Activated naive CD8-positive, alpha-beta T cell treated with anti-CD3 and anti-CD28 coated beads, Interleukin-2, amount 50 U/mL, for 16 hours (primary cell): ENCODE results near the gene ATL1.
"Not testable (repeated sequence)": the region's sequence is repeated elsewhere in the genome, so short reads cannot be mapped to it uniquely, and the experiment has no call there.

Experiments used
- DNase-seq: peaks from one replicate; pipeline ENCODE4 v3.0.0-alpha.2; 2020; ENCODE audit warnings: low read depth, low spot score

Gene ATL1

GRCh38 chr14:50656776-50657175 lies 96.8 kb downstream of the ATL1 start:
- no peak for DNase-seq

DNA sequence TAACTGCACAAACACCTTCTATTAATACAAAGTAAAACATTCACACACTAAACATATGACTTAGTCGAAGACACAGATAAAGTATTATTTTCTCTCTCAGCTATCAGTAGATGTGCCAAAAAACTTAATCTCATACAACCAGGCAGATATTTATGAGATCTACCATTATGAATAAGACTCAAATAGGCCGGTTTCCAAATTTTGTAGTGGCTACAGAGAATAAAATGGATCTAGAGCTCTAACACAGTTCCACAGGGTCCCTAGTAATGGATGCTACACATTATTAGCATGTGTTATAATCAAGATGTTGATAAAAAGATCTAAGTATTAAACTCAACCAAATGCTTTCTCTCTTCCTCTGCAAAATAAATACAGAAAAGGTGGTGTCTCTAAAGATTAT lies 97.8 kb downstream of the ATL1 start:
- no peak for DNase-seq

- no peak for DNase-seq
Measured at GRCh38 chr14:50658203-50658602, 98.3 kb downstream of the ATL1 start.

DNA sequence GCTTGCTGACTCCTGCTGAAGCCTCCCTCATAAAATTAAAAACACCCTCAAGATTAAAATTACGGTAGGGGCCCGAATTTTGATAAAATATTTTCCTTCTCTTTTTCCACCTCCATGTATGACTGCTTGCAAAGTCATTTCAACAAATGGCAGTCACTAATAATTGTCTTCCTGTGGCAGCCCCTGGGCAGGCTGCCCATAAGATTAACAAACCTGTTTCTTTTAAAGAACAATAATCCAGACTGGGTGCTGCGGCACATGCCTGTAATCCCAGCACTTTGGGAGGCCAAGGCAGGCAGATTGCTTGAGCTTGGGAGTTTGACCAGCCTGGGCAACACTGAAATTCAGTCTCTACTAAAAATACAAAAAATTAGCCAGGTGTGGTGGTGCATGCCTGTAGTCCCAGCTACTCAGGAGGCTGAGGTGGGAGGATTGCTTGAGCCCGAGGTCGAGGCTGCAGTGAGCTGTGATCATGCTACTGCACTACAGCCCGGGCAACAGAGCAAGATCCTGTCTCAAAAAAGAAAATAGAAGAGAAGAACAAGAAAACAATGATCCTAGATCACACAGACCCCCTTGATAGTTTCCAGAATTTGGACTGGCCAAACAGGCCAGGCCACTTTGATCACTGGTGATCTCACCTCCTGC lies 99.5 kb downstream of the ATL1 start:
- DNase-seq: no peak

- not testable (repeated sequence) for DNase-seq
Measured at GRCh38 chr14:50664579-50664978, 104.6 kb downstream of the ATL1 start.

GRCh38 chr14:50665300-50665699 lies 105.4 kb downstream of the ATL1 start:
- not testable (repeated sequence) for DNase-seq

GRCh38 chr14:50666772-50667683 lies 107.1 kb downstream of the ATL1 start:
- no peak for DNase-seq

GRCh38 chr14:50667684-50667995 lies 107.7 kb downstream of the ATL1 start:
- DNase-seq: no peak

GRCh38 chr14:50667996-50668825 lies 108.3 kb downstream of the ATL1 start, which contains the start of gene SAV1:
TSS of gene SAV1 (minus strand) at chr14:50668306. CDS start at chr14:50667967, 339 bp downstream.
- DNase-seq: peak; percentile 1

GRCh38 chr14:50668826-50669143 lies 108.8 kb downstream of the ATL1 start:
- DNase-seq: no peak

DNA sequence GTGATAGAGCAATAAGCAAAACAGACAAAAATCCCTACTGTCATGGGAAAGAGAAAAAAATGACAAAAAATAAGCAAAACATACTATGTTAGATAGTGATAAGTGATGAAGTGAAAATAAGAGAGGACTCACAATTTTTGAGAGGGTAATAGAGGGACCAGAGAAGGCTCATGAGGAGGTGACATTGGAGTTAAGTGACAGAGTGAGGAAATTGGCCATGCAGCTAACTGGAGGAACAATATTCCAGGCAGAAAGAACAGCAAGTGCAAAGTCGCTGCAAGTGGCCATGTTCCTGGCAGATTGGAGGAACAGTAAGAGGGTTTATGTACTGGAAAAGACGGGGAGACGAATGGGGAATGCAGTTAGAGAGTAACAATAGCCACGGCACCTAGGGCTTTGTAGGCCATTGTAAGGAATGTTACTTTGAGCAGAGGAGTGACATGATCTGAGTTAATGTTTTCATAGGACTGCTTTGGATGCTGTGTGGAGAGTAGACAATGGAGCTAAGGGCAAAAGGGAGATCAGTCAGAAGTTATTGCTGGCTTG lies 109.6 kb downstream of the ATL1 start:
- DNase-seq: no peak

GRCh38 chr14:50670196-50670865 lies 110.4 kb downstream of the ATL1 start:
- no peak for DNase-seq

DNA sequence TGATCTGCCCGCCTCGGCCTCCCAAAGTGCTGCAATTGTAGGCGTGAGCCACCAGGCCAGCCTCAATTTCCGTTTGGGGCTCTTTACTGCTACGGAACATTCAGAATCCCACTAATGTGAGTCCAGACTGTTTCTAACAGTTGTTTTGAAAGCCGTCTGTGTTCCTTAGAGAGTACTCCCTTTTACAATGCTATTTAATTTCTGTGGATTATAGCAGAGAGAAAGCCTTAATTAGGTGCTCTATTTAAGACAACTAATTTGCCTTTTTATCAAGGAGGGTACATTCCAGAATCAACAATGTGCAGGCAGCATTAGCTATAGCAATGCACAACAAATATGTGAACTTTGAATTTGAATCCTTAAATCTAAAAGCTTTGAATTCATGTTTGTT lies 110.9 kb downstream of the ATL1 start:
- no peak for DNase-seq

GRCh38 chr14:50675597-50675996 lies 115.7 kb downstream of the ATL1 start:
- no peak for DNase-seq

DNA sequence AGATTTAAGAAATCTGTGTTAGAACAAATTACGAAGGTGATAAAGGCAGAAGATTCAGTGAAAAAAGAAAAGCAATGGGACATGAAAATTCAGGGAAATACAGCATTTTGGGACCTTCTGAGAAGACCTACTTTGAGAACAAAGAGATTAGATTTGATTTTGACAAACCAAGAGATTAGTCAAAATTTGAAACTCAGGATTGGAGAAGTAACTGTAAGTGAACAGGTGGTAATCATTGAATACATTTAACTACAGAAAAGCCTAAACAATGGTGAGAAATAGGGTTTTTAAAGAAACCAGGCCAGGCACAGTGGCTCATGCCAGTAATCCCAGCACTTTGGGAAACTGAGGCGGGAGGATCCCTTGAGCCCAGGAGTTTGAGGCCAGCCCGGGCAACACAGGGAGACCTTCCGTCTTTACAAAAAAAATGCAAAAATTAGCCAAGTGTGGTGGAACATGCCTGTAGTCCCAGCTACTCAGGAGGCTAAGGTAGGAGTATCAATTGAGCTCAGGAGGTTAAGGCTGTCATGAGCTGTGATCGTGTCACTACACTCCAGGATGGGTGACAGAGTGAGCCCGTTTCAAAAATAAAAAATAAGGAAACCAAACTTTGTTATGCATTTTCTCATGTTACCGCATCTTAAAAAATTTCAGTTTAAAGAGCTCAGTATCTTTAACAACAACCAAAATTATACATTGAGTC lies 117.0 kb downstream of the ATL1 start:
- no peak for DNase-seq

- no peak for DNase-seq
Measured at GRCh38 chr14:50677527-50678063, 117.7 kb downstream of the ATL1 start.

GRCh38 chr14:50678163-50678562 lies 118.2 kb downstream of the ATL1 start:
- no peak for DNase-seq

- no peak for DNase-seq
Measured at GRCh38 chr14:50679674-50680073, 119.7 kb downstream of the ATL1 start.
